HUDEP-2 (cell line): ENCODE results near the gene PID1.
"Not testable (repeated sequence)": the region's sequence is repeated elsewhere in the genome, so short reads cannot be mapped to it uniquely, and the experiment has no call there.

Source experiments
- DNase-seq, 76 experiments: peaks; one replicate each; lab custom pipeline; 2025; ENCODE audit not compliant: unreplicated experiment in 76 of 76; lab: John Stamatoyannopoulos, UW

Gene PID1

GRCh38 chr2:229220254-229220653 is 50.8 kb downstream of the PID1 start:
- no peak for DNase-seq

- no peak for DNase-seq
Observed at GRCh38 chr2:229218329-229218921, 52.7 kb downstream of the PID1 start.

GRCh38 chr2:229212241-229212640 is 58.8 kb downstream of the PID1 start:
- DNase-seq: no peak

- DNase-seq: no peak
Observed at GRCh38 chr2:229210641-229211040, 60.4 kb downstream of the PID1 start.

GRCh38 chr2:229206548-229206947 is 64.5 kb downstream of the PID1 start:
- no peak for DNase-seq

GRCh38 chr2:229205704-229206103 is 65.4 kb downstream of the PID1 start:
- DNase-seq: no peak

GRCh38 chr2:229202646-229203045 is 68.4 kb downstream of the PID1 start:
- DNase-seq: no peak

GRCh38 chr2:229201521-229201920 is 69.6 kb downstream of the PID1 start:
- DNase-seq: no peak

GRCh38 chr2:229199267-229199666 is 71.8 kb downstream of the PID1 start:
- DNase-seq: no peak

GRCh38 chr2:229196448-229196847 is 74.6 kb downstream of the PID1 start:
- DNase-seq: no peak

GRCh38 chr2:229195346-229195947 is 75.6 kb downstream of the PID1 start:
- DNase-seq: no peak

GRCh38 chr2:229193281-229193680 is 77.8 kb downstream of the PID1 start:
- no peak for DNase-seq

- no peak for DNase-seq
Observed at GRCh38 chr2:229191413-229191812, 79.7 kb downstream of the PID1 start.

GRCh38 chr2:229187123-229187522 is 84.0 kb downstream of the PID1 start:
- not testable (repeated sequence) for DNase-seq

GRCh38 chr2:229181641-229182040 is 89.4 kb downstream of the PID1 start:
- no peak for DNase-seq

GRCh38 chr2:229180658-229181057 is 90.4 kb downstream of the PID1 start:
- DNase-seq: no peak

GRCh38 chr2:229179628-229180027 is 91.5 kb downstream of the PID1 start:
- DNase-seq: no peak

GRCh38 chr2:229178706-229179105 is 92.4 kb downstream of the PID1 start:
- DNase-seq: no peak

- DNase-seq: no peak
Observed at GRCh38 chr2:229178117-229178516, 93.0 kb downstream of the PID1 start.

- DNase-seq: no peak
Observed at GRCh38 chr2:229176136-229176535, 95.0 kb downstream of the PID1 start.

GRCh38 chr2:229175497-229175863 is 95.6 kb downstream of the PID1 start:
- no peak for DNase-seq

- no peak for DNase-seq
Observed at GRCh38 chr2:229174794-229175496, 96.1 kb downstream of the PID1 start.
